Dedifferentiated amniotic fluid mesenchymal stem cell (primary cell): ENCODE data around the gene AGPAT3.
A peak's percentile ranks its signal among the peaks of the same experiment; 100 is the strongest.

Experiments
- DNase-seq: peaks from one replicate; pipeline ENCODE4 v3.0.0-alpha.2; 2016; ENCODE audit errors: extremely low spot score

The AGPAT3 gene

GRCh38 chr21:43975469-43976098 lies 110.6 kb downstream of the AGPAT3 start:
- peak; percentile 24 for DNase-seq

- no peak for DNase-seq
Measured at GRCh38 chr21:43976661-43977060, 111.6 kb downstream of the AGPAT3 start.

- no peak for DNase-seq
Measured at GRCh38 chr21:43978060-43978459, 113.0 kb downstream of the AGPAT3 start.

GRCh38 chr21:43979654-43980053 lies 114.6 kb downstream of the AGPAT3 start:
- no peak for DNase-seq

- DNase-seq, result no peak
Measured at GRCh38 chr21:43981151-43981870, 116.3 kb downstream of the AGPAT3 start.

- no peak for DNase-seq
Measured at GRCh38 chr21:43981871-43982210, 116.8 kb downstream of the AGPAT3 start.

- DNase-seq, result no peak
Measured at GRCh38 chr21:43982489-43983078, 117.6 kb downstream of the AGPAT3 start.

GRCh38 chr21:43983390-43983789 lies 118.4 kb downstream of the AGPAT3 start:
- DNase-seq, result no peak

- no peak for DNase-seq
Measured at GRCh38 chr21:43983860-43984420, 118.9 kb downstream of the AGPAT3 start.

GRCh38 chr21:43984905-43985689 lies 120.1 kb downstream of the AGPAT3 start:
- DNase-seq, result no peak

GRCh38 chr21:43985690-43986251 lies 120.7 kb downstream of the AGPAT3 start:
- no peak for DNase-seq

- no peak for DNase-seq
Measured at GRCh38 chr21:43986544-43987451, 121.8 kb downstream of the AGPAT3 start.

GRCh38 chr21:43987509-43987908 lies 122.5 kb downstream of the AGPAT3 start:
- DNase-seq, result no peak

GRCh38 chr21:43988016-43988415 lies 123.0 kb downstream of the AGPAT3 start:
- no peak for DNase-seq

- DNase-seq, result no peak
Measured at GRCh38 chr21:43988506-43989230, 123.6 kb downstream of the AGPAT3 start.

- DNase-seq, result no peak
Measured at GRCh38 chr21:43989401-43989800, 124.4 kb downstream of the AGPAT3 start.

- no peak for DNase-seq
Measured at GRCh38 chr21:43991447-43991991, 126.5 kb downstream of the AGPAT3 start.

- no peak for DNase-seq
Measured at GRCh38 chr21:43992121-43992520, 127.1 kb downstream of the AGPAT3 start.

- DNase-seq, result no peak
Measured at GRCh38 chr21:43993420-43993934, 128.5 kb downstream of the AGPAT3 start.

GRCh38 chr21:43994085-43994484 lies 129.1 kb downstream of the AGPAT3 start:
- DNase-seq, result no peak
